CD4-positive, alpha-beta T cell (primary cell): Measurements from ENCODE around the gene RBP5. TPM values are rescaled to one million over a fixed set of nuclear protein-coding genes. Genes with fewer than 3 reads are reported as not detected.

Source experiments
- ATAC-seq: fragments of 200-7000 bp; cut with Tn5 transposase; one replicate; pipeline ENCODE4 v1.10.0; 2022; ENCODE audit warnings: mild to moderate bottlenecking; ENCODE audit not compliant: poor library complexity
- CTCF ChIA-PET: fragments of 350-600 bp; sonication (Branson Sonifier 250); formaldehyde crosslinking; loops from one replicate; lab custom pipeline; 2021; ENCODE audit warnings: antibody characterized with exemption, inconsistent platforms; lab: Charles Lee
- POLR2A ChIA-PET: fragments of 350-600 bp; sonication (Branson Sonifier 250); formaldehyde crosslinking; loops from one replicate; lab custom pipeline; 2021; ENCODE audit warnings: antibody characterized with exemption, inconsistent platforms; lab: Charles Lee
- DNase-seq, 14 experiments: peaks; one replicate each; pipeline ENCODE4 v3.0.0-alpha.2; 2013 to 2020; ENCODE audit warnings: mixed read lengths in 2 of 14
- H3K27ac ChIP-seq, 2 donors: one replicate each; pipeline versions ENCODE4 v1.5.1 to v1.7.0; 2013; ENCODE audit warnings: low read length in 2 of 2, low read depth in 1 of 2, mild to moderate bottlenecking in 1 of 2
- H3K27me3 ChIP-seq, 2 experiments: 1 replicate in 1 of 2; 2 replicates in 1 of 2; pipeline versions ENCODE4 v1.6.1 to v1.7.0; 2013; ENCODE audit warnings: low read length in 2 of 2, control low read depth in 1 of 2, mild to moderate bottlenecking in 1 of 2, moderate library complexity in 1 of 2; ENCODE audit not compliant: insufficient read depth in 2 of 2, control insufficient read depth in 1 of 2
- H3K36me3 ChIP-seq: one replicate; pipeline ENCODE4 v1.6.1; 2013; ENCODE audit warnings: low read length, control low read depth; ENCODE audit not compliant: insufficient read depth
- H3K4me1 ChIP-seq: one replicate; pipeline ENCODE4 v1.6.1; 2013; ENCODE audit warnings: low read length, control low read depth; ENCODE audit not compliant: insufficient read depth
- H3K4me3 ChIP-seq: one replicate; pipeline ENCODE4 v1.5.1; 2013; ENCODE audit warnings: mild to moderate bottlenecking, low read length, moderate library complexity
- H3K9me3 ChIP-seq, 2 experiments: 1 replicate in 1 of 2; 2 replicates in 1 of 2; pipeline versions ENCODE4 v1.6.1 to v1.7.0; 2013; ENCODE audit warnings: low read length in 2 of 2, mild to moderate bottlenecking in 2 of 2, control low read depth in 1 of 2, moderate library complexity in 1 of 2; ENCODE audit not compliant: control insufficient read depth in 1 of 2, insufficient read depth in 1 of 2
- H3K27ac Mint-ChIP-seq: one replicate; pipeline ENCODE4 v1.8.0; 2020; ENCODE audit warnings: mixed read lengths
- H3K27me3 Mint-ChIP-seq: one replicate; pipeline ENCODE4 v1.8.0; 2021; ENCODE audit warnings: mixed read lengths
- H3K36me3 Mint-ChIP-seq: one replicate; pipeline ENCODE4 v1.8.0; 2021; ENCODE audit warnings: low read depth, mixed read lengths
- H3K4me1 Mint-ChIP-seq: one replicate; pipeline ENCODE4 v1.8.0; 2021; ENCODE audit warnings: low read depth, mixed read lengths
- H3K4me3 Mint-ChIP-seq: one replicate; pipeline ENCODE4 v1.8.0; 2020; ENCODE audit warnings: mild to moderate bottlenecking, mixed read lengths
- H3K9me3 Mint-ChIP-seq: one replicate; pipeline ENCODE4 v1.8.0; 2020; ENCODE audit warnings: mixed read lengths
- CTCF ChIP-seq: fragments of 200-600 bp; IDR thresholded peaks from one replicate; pipeline ENCODE4 v1.8.0; 2022; ENCODE audit warnings: antibody characterized with exemption, mild to moderate bottlenecking
- intact Hi-C, 2 experiments: fragments of 100-400 bp; cut with DNase I in 1 of 2; cut with micrococcal nuclease in 1 of 2; formaldehyde crosslinking; loops; one replicate each; pipeline versions ENCODE4 v1.15.1 to v1.9.0; 2023 to 2025; cut with DNase I, micrococcal nuclease
- total RNA-seq, 174 experiments: library from RNA in 2 of 174; stranded (reverse) in 2 of 174; gene quantifications; one replicate each; pipeline ENCODE4 v1.2.3 and lab custom pipeline; 2021 to 2026

RBP5 gene
- total RNA-seq, 2 experiments from 2014 or later: not detected

- Histone ChIP-seq H3K27me3 (no peaks in the 10 kb centered on the region), H3K4me3 (no peak overlapping the region), H3K9me3 (no peaks in the 10 kb centered on the region), H3K27ac (no peak overlapping the region), H3K4me1 (no peaks in the 10 kb centered on the region), H3K36me3 (peaks cover 86% of the 10 kb centered on the region)
- Mint-ChIP-seq H3K4me3 (no peak overlapping the region), H3K27me3 (no peaks in the 10 kb centered on the region), H3K36me3 (peaks cover 69% of the 10 kb centered on the region), H3K4me1 (no peaks in the 10 kb centered on the region), H3K9me3 (no peaks in the 10 kb centered on the region), H3K27ac (no peak overlapping the region)
- no peak for DNase-seq
- ChIA-PET POLR2A (no interaction called here), CTCF (no interaction called here)
- no peak for ATAC-seq
- no peak for TF ChIP-seq CTCF
- intact Hi-C loops: no loop called here
These were observed 22.2 kb upstream of the RBP5 start for GRCh38 chr12:7150841-7151240.

GRCh38 chr12:7150356-7150755 lies 21.7 kb upstream of the RBP5 start:
- no peak overlapping the region for H3K27ac Mint-ChIP-seq
- H3K36me3 Mint-ChIP-seq: peaks cover 72% of the 10 kb centered on the region
- Histone ChIP-seq H3K9me3 (no peaks in the 10 kb centered on the region), H3K4me3 (no peak overlapping the region), H3K27ac (no peak overlapping the region), H3K4me1 (no peaks in the 10 kb centered on the region), H3K27me3 (no peaks in the 10 kb centered on the region), H3K36me3 (peaks cover 86% of the 10 kb centered on the region)
- DNase-seq (no peak), ATAC-seq (no peak)
- intact Hi-C loops: no loop called here
- no peak for TF ChIP-seq CTCF
- no peak overlapping the region for H3K4me3 Mint-ChIP-seq
- H3K9me3 Mint-ChIP-seq: no peaks in the 10 kb centered on the region
- CTCF ChIA-PET: no interaction called here
- H3K4me1 Mint-ChIP-seq: no peaks in the 10 kb centered on the region
- no peaks in the 10 kb centered on the region for H3K27me3 Mint-ChIP-seq
- POLR2A ChIA-PET: no interaction called here

GRCh38 chr12:7146906-7147305 lies 18.2 kb upstream of the RBP5 start:
- Histone ChIP-seq H3K4me1 (no peaks in the 10 kb centered on the region), H3K27ac (no peak overlapping the region), H3K9me3 (no peaks in the 10 kb centered on the region), H3K36me3 (peaks cover 71% of the 10 kb centered on the region), H3K27me3 (no peaks in the 10 kb centered on the region), H3K4me3 (no peak overlapping the region)
- Mint-ChIP-seq H3K27ac (no peak overlapping the region), H3K27me3 (no peaks in the 10 kb centered on the region), H3K4me3 (no peak overlapping the region), H3K4me1 (no peaks in the 10 kb centered on the region), H3K36me3 (peaks cover 71% of the 10 kb centered on the region), H3K9me3 (no peaks in the 10 kb centered on the region)
- POLR2A ChIA-PET: no interaction called here
- CTCF ChIA-PET: no interaction called here
- no peak for ATAC-seq
- intact Hi-C loops: no loop called here
- no peak for TF ChIP-seq CTCF
- DNase-seq: no peak
